Panc1 (cell line): ENCODE results near the gene CACNA2D4. TPM values are rescaled to one million over a fixed set of nuclear protein-coding genes. Genes with fewer than 3 reads are reported as not detected.

Experiments
- ATAC-seq: fragments of 200-7000 bp; cut with Tn5 transposase; 2 replicates; pipeline ENCODE4 v1.9.1; 2020; ENCODE audit warnings: mild to moderate bottlenecking, moderate library complexity
- BruUV-seq: library from RNA; stranded (reverse); fragments of 400-500 nt; replicated peaks from 2 replicates; lab custom pipeline; 2021; lab: Mats Ljungman, UMichigan
- CTCF ChIA-PET: fragments of 300-600 bp; sonication (Branson Sonifier 250); formaldehyde crosslinking; loops from one replicate; lab custom pipeline; 2022; ENCODE audit warnings: antibody characterized with exemption; lab: Charles Lee
- POLR2A ChIA-PET: fragments of 300-600 bp; sonication (Branson Sonifier 250); formaldehyde crosslinking; loops from one replicate; lab custom pipeline; 2022; ENCODE audit warnings: antibody characterized with exemption; lab: Charles Lee
- DNase-seq: peaks from one replicate; pipeline ENCODE4 v3.0.0-alpha.2; 2010; ENCODE audit warnings: low read depth, low spot score
- H3K27ac ChIP-seq: 2 replicates; pipeline ENCODE4 v1.5.1; 2011; ENCODE audit warnings: mild to moderate bottlenecking, low read length, inconsistent platforms
- H3K27me3 ChIP-seq: fragments of 200-500 bp; sonication (Bioruptor generic); 2 replicates; pipeline ENCODE4 v1.6.0; 2014; ENCODE audit warnings: low read length, inconsistent platforms; ENCODE audit not compliant: control insufficient read depth, insufficient read depth
- H3K36me3 ChIP-seq: fragments of 200-500 bp; sonication (Bioruptor generic); 2 replicates; pipeline ENCODE4 v1.5.1; 2014; ENCODE audit warnings: inconsistent platforms, mild to moderate bottlenecking, low read length, moderate library complexity; ENCODE audit not compliant: control insufficient read depth, insufficient read depth
- H3K4me1 ChIP-seq: 2 replicates; pipeline ENCODE4 v1.5.1; 2011; ENCODE audit warnings: inconsistent platforms, mild to moderate bottlenecking, low read length, moderate library complexity; ENCODE audit not compliant: control insufficient read depth, insufficient read depth
- H3K4me3 ChIP-seq, 2 experiments: 2 replicates each; pipeline ENCODE4 v1.5.1; 2011 to 2012; ENCODE audit warnings: low read depth in 2 of 2, low read length in 2 of 2, mild to moderate bottlenecking in 2 of 2, inconsistent platforms in 1 of 2, moderate library complexity in 1 of 2
- H3K9me3 ChIP-seq: fragments of 200-500 bp; sonication (Bioruptor generic); 2 replicates; pipeline ENCODE4 v1.5.1; 2014; ENCODE audit warnings: low read depth, mild to moderate bottlenecking, inconsistent platforms, low read length, moderate library complexity; ENCODE audit not compliant: control insufficient read depth, insufficient read depth
- CTCF ChIP-seq: fragments of 450-650 bp; IDR thresholded peaks from 2 replicates; pipeline ENCODE4 v1.5.1; 2017; ENCODE audit warnings: mild to moderate bottlenecking
- POLR2AphosphoS5 ChIP-seq: IDR thresholded peaks from 2 replicates; pipeline ENCODE4 v1.6.1; 2012; ENCODE audit warnings: mild to moderate bottlenecking, low read depth, low read length, moderate library complexity
- REST ChIP-seq, 2 experiments: IDR thresholded peaks; 2 replicates each; pipeline ENCODE4 v1.6.1; 2011 to 2012; ENCODE audit warnings: low read depth in 2 of 2, control low read depth in 1 of 2, low read length in 1 of 2, mild to moderate bottlenecking in 1 of 2, moderate library complexity in 1 of 2; ENCODE audit not compliant: insufficient read depth in 1 of 2
- SIN3A ChIP-seq: IDR thresholded peaks from 2 replicates; pipeline ENCODE4 v1.6.1; 2012; ENCODE audit warnings: low read depth, mild to moderate bottlenecking, low read length, moderate library complexity, borderline replicate concordance; ENCODE audit not compliant: insufficient read depth
- TCF7L2 ChIP-seq: IDR thresholded peaks from 2 replicates; pipeline ENCODE4 v1.6.1; 2011; ENCODE audit warnings: mild to moderate bottlenecking, low read depth, low read length, inconsistent platforms
- in situ Hi-C: cut with HindIII; loops from 2 replicates; pipeline ENCODE4 v1.10.0; 2016; ENCODE audit warnings: low sequenced_read_pairs, low pct_unique_long_range_greater_than_20kb
- intact Hi-C: fragments of 100-400 bp; cut with micrococcal nuclease; formaldehyde crosslinking; loops from one replicate; pipeline ENCODE4 v1.10.0; 2022; ENCODE audit not compliant: unreplicated experiment
- total RNA-seq: library from RNA; stranded (reverse); gene quantifications from one replicate; pipeline ENCODE4 v1.2.1, GENCODE V29; 2021; ENCODE audit not compliant: unreplicated experiment

The CACNA2D4 gene
- total RNA-seq, 1 experiment from 2014 or later = 0.15 TPM

- ChIA-PET POLR2A (no interaction called here), CTCF (no interaction called here)
- no peaks in the 10 kb centered on the region for H3K9me3 ChIP-seq
- H3K4me1 ChIP-seq = no peaks in the 10 kb centered on the region; the same call in 1 of the 2 replicates
- H3K27ac ChIP-seq = no peak overlapping the region
- no peak for TF ChIP-seq CTCF
- TF ChIP-seq SIN3A = no peak
- no peak for TF ChIP-seq TCF7L2
- TF ChIP-seq POLR2AphosphoS5 = no peak
- no peak for TF ChIP-seq REST (IDR thresholded peaks at IDR 0.05; ENCODE audit: insufficient read depth in 1 of 2, low read depth in 2 of 2, low read length in 1 of 2)
- no TSS peak for BruUV-seq
- intact Hi-C loops = loop anchor here (10.0 kb wide), 1 partner anchor 265 kb away; no protein-coding TSS in a partner anchor
- DNase-seq (no peak), ATAC-seq (no peak)
- in situ Hi-C loops = no loop called here
- H3K4me3 ChIP-seq = no peak overlapping the region
- no peaks in the 10 kb centered on the region for H3K27me3 ChIP-seq
- H3K36me3 ChIP-seq = no peaks in the 10 kb centered on the region
Observed at GRCh38 chr12:1929985-1930802, 11.7 kb upstream of the CACNA2D4 start.

GRCh38 chr12:1929241-1929984 is 11.0 kb upstream of the CACNA2D4 start:
- no TSS peak for BruUV-seq
- Histone ChIP-seq H3K9me3 (no peaks in the 10 kb centered on the region), H3K27me3 (no peaks in the 10 kb centered on the region), H3K4me3 (no peak overlapping the region), H3K4me1 (no peaks in the 10 kb centered on the region; the same call in 1 of the 2 replicates), H3K36me3 (no peaks in the 10 kb centered on the region), H3K27ac (no peak overlapping the region)
- intact Hi-C loops (no loop called here), in situ Hi-C loops (no loop called here)
- CTCF ChIA-PET = no interaction called here
- POLR2A ChIA-PET = no interaction called here
- DNase-seq (no peak), ATAC-seq (no peak)
- no peak for TF ChIP-seq SIN3A
- no peak for TF ChIP-seq POLR2AphosphoS5
- no peak for TF ChIP-seq TCF7L2
- TF ChIP-seq CTCF = no peak
- TF ChIP-seq REST (IDR thresholded peaks at IDR 0.05; ENCODE audit: insufficient read depth in 1 of 2, low read depth in 2 of 2, low read length in 1 of 2) = no peak
